ENCODE data around the gene HCAR3.
"Not testable (repeated sequence)": the region's sequence is repeated elsewhere in the genome, so short reads cannot be mapped to it uniquely, and the experiment has no call there.

HCAR3 gene

GRCh38 chr12:122716658-122717057, at the start of gene HCAR3:
TSS of gene HCAR3 (minus strand) at chr12:122716811. CDS start at chr12:122716737, 74 bp downstream.
- H3K4me3 ChIP-seq (ENCODE audit: low read depth, low read length); in situ Hi-C loops (cut with HindIII; ENCODE audit: low sequenced_read_pairs); DNase-seq (ENCODE audit: low read depth, low spot score): not testable (repeated sequence)

- no peak for TF ChIP-seq CTCF (IDR thresholded peaks at IDR 0.05; ENCODE audit: low read depth, low read length)
- DNase-seq (ENCODE audit: low read depth, low spot score): no peak
- in situ Hi-C loops (cut with HindIII; ENCODE audit: low sequenced_read_pairs): no loop called here
- H3K4me3 ChIP-seq (ENCODE audit: low read depth, low read length): no peak overlapping the region
Measured at GRCh38 chr12:122757568-122757967, 41.0 kb upstream of the HCAR3 start.

GRCh38 chr12:122754790-122755189, 38.2 kb upstream of the HCAR3 start:
- DNase-seq (ENCODE audit: low read depth, low spot score): no peak
- in situ Hi-C loops (cut with HindIII; ENCODE audit: low sequenced_read_pairs): no loop called here
- no peak for TF ChIP-seq CTCF (IDR thresholded peaks at IDR 0.05; ENCODE audit: low read depth, low read length)
- H3K4me3 ChIP-seq (ENCODE audit: low read depth, low read length): no peak overlapping the region

GRCh38 chr12:122753319-122753650, 36.7 kb upstream of the HCAR3 start:
- TF ChIP-seq CTCF (IDR thresholded peaks at IDR 0.05; ENCODE audit: low read depth, low read length): no peak
- DNase-seq (ENCODE audit: low read depth, low spot score): no peak
- in situ Hi-C loops (cut with HindIII; ENCODE audit: low sequenced_read_pairs): no loop called here
- peak overlapping the region; percentile 98 for H3K4me3 ChIP-seq (ENCODE audit: low read depth, low read length)

- DNase-seq (ENCODE audit: low read depth, low spot score): peak; percentile 98
- in situ Hi-C loops (cut with HindIII; ENCODE audit: low sequenced_read_pairs): no loop called here
- H3K4me3 ChIP-seq (ENCODE audit: low read depth, low read length): peak within 1 kb of the TSS; percentile 98
- peak; percentile 92 for TF ChIP-seq CTCF (IDR thresholded peaks at IDR 0.05; ENCODE audit: low read depth, low read length)
Measured at GRCh38 chr12:122752464-122753318, 36.1 kb upstream of the HCAR3 start, which contains the start of gene DENR. TSS of gene DENR (plus strand) at chr12:122752824. CDS start at chr12:122753702, 878 bp downstream.

GRCh38 chr12:122750781-122751515, 34.3 kb upstream of the HCAR3 start:
- DNase-seq (ENCODE audit: low read depth, low spot score); in situ Hi-C loops (cut with HindIII; ENCODE audit: low sequenced_read_pairs): not testable (repeated sequence)

GRCh38 chr12:122749569-122750332, 33.1 kb upstream of the HCAR3 start:
- TF ChIP-seq CTCF (IDR thresholded peaks at IDR 0.05; ENCODE audit: low read depth, low read length): no peak
- H3K4me3 ChIP-seq (ENCODE audit: low read depth, low read length): no peak overlapping the region
- DNase-seq (ENCODE audit: low read depth, low spot score): no peak
- in situ Hi-C loops (cut with HindIII; ENCODE audit: low sequenced_read_pairs): no loop called here

More at GRCh38 chr12:122750781-122751515, 34.3 kb upstream of the HCAR3 start:
- H3K4me3 ChIP-seq (ENCODE audit: low read depth, low read length): not testable (repeated sequence)

Data from astrocyte of the spinal cord (primary cell).